HCT116 (cell line): ENCODE measurements around the gene ABHD12. TPM values are rescaled to one million over a fixed set of nuclear protein-coding genes. Genes with fewer than 3 reads are reported as not detected.

Experiments
- ATAC-seq: fragments of 200-7000 bp; cut with Tn5 transposase; 2 replicates; pipeline ENCODE4 v1.9.1; 2020; ENCODE audit warnings: mild to moderate bottlenecking, moderate library complexity
- BruUV-seq: library from RNA; stranded (reverse); fragments of 400-500 nt; replicated peaks from 2 replicates; lab custom pipeline; 2021; lab: Mats Ljungman, UMichigan
- CTCF ChIA-PET: fragments of 300-600 bp; sonication (Branson Sonifier 250); formaldehyde crosslinking; loops from one replicate; lab custom pipeline; 2021; ENCODE audit warnings: antibody characterized with exemption; lab: Charles Lee
- POLR2A ChIA-PET: fragments of 300-600, 350-600 bp; sonication (Branson Sonifier 250); formaldehyde crosslinking; loops from one replicate; lab custom pipeline; 2021; ENCODE audit warnings: antibody characterized with exemption; lab: Charles Lee
- RAD21 ChIA-PET, 2 experiments: fragments of 300-600 bp; sonication (Branson Sonifier 250); formaldehyde crosslinking; loops; one replicate each; lab custom pipeline; 2023; ENCODE audit warnings: low total read pairs in 2 of 2; ENCODE audit not compliant: uncharacterized antibody in 2 of 2, unreplicated experiment in 2 of 2, low non-redundant PET in 1 of 2; lab: Charles Lee
- DNase-seq: peaks from one replicate; pipeline ENCODE4 v3.0.0-alpha.2; 2010; ENCODE audit warnings: low read depth, low spot score
- H2AFZ ChIP-seq: fragments of 200-600 bp; shearing (Covaris generic), sonication (generic); 2 replicates; pipeline ENCODE4 v1.6.1; 2017; ENCODE audit warnings: low read depth, mixed run types, mixed read lengths, antibody characterized with exemption, low read length; ENCODE audit not compliant: poor library complexity, severe bottlenecking
- H3K27ac ChIP-seq: 2 replicates; pipeline ENCODE4 v1.5.1; 2012; ENCODE audit warnings: low read depth, low read length
- H3K27me3 ChIP-seq: fragments of 200-600 bp; sonication (generic); 2 replicates; pipeline ENCODE4 v1.6.1; 2016; ENCODE audit warnings: mixed run types, low read length, mixed read lengths; ENCODE audit not compliant: insufficient read depth
- H3K36me3 ChIP-seq, 2 experiments: fragments of 200-500 bp in 1 of 2; fragments of 200-600 bp in 1 of 2; sonication (Bioruptor generic) in 1 of 2; sonication (generic) in 1 of 2; 2 replicates each; pipeline versions ENCODE4 v1.5.1 to v1.6.1; 2014 to 2016; ENCODE audit warnings: low read length in 2 of 2, inconsistent platforms in 1 of 2, mixed read lengths in 1 of 2, mixed run types in 1 of 2; ENCODE audit not compliant: insufficient read depth in 2 of 2, control insufficient read depth in 1 of 2
- H3K4me1 ChIP-seq, 2 experiments: fragments of 200-600 bp in 1 of 2; sonication (generic) in 1 of 2; 2 replicates each; pipeline versions ENCODE4 v1.5.1 to v1.6.1; 2012 to 2017; ENCODE audit warnings: low read length in 2 of 2, inconsistent platforms in 1 of 2, mild to moderate bottlenecking in 1 of 2, mixed read lengths in 1 of 2, mixed run types in 1 of 2, moderate library complexity in 1 of 2; ENCODE audit not compliant: insufficient read depth in 2 of 2, control insufficient read depth in 1 of 2
- H3K4me2 ChIP-seq: fragments of 200-600 bp; sonication (generic); 2 replicates; pipeline ENCODE4 v1.6.1; 2017; ENCODE audit warnings: mixed run types, low read length, mixed read lengths
- H3K4me3 ChIP-seq, 2 experiments: fragments of 200-600 bp in 1 of 2; sonication (generic) in 1 of 2; replicated peaks in 1 of 2; 2 replicates each; pipeline ENCODE4 v1.5.1; 2011 to 2016; ENCODE audit warnings: low read length in 2 of 2, control low read depth in 1 of 2, low read depth in 1 of 2, mild to moderate bottlenecking in 1 of 2, mixed read lengths in 1 of 2, mixed run types in 1 of 2
- H3K79me2 ChIP-seq: fragments of 200-600 bp; sonication (generic); 2 replicates; pipeline ENCODE4 v1.6.1; 2017; ENCODE audit warnings: mild to moderate bottlenecking, mixed run types, low read length, moderate library complexity, mixed read lengths; ENCODE audit not compliant: insufficient read depth
- H3K9ac ChIP-seq: fragments of 200-600 bp; sonication (generic); 2 replicates; pipeline ENCODE4 v1.6.1; 2016; ENCODE audit warnings: low read length, mixed read lengths
- H3K9me2 ChIP-seq: fragments of 200-600 bp; sonication (generic), shearing (Covaris generic); 2 replicates; pipeline ENCODE4 v1.6.1; 2017; ENCODE audit warnings: mixed run types, mild to moderate bottlenecking, moderate library complexity; ENCODE audit not compliant: insufficient read depth
- H3K9me3 ChIP-seq, 2 experiments: fragments of 200-500 bp in 1 of 2; fragments of 200-600 bp in 1 of 2; sonication (Bioruptor generic) in 1 of 2; sonication (generic) in 1 of 2; 2 replicates each; pipeline ENCODE4 v1.6.1; 2014 to 2017; ENCODE audit warnings: low read length in 2 of 2, mixed read lengths in 2 of 2, inconsistent platforms in 1 of 2, low read depth in 1 of 2, mild to moderate bottlenecking in 1 of 2, mixed run types in 1 of 2, moderate library complexity in 1 of 2; ENCODE audit not compliant: control insufficient read depth in 1 of 2, insufficient read depth in 1 of 2
- H4K20me1 ChIP-seq: fragments of 200-600 bp; sonication (generic), shearing (Covaris generic); 2 replicates; pipeline ENCODE4 v1.6.1; 2017; ENCODE audit warnings: mixed run types, mild to moderate bottlenecking, moderate library complexity; ENCODE audit not compliant: insufficient read depth
- CBX3 ChIP-seq: IDR thresholded peaks from 2 replicates; pipeline ENCODE4 v1.6.1; 2012; ENCODE audit warnings: low read depth
- CEBPB ChIP-seq: IDR thresholded peaks from 2 replicates; pipeline ENCODE4 v1.6.1; 2012; ENCODE audit warnings: low read depth
- EGR1 ChIP-seq: IDR thresholded peaks from 2 replicates; pipeline ENCODE4 v1.6.1; 2012; ENCODE audit warnings: low read depth
- ELF1 ChIP-seq: IDR thresholded peaks from 2 replicates; pipeline ENCODE4 v1.6.1; 2012; ENCODE audit warnings: low read depth, borderline replicate concordance
- EZH2 ChIP-seq: fragments of 200-600 bp; sonication (generic); IDR thresholded peaks from 2 replicates; pipeline ENCODE4 v1.6.1; 2017; ENCODE audit warnings: antibody characterized with exemption, mixed run types
- FOSL1 ChIP-seq: IDR thresholded peaks from 2 replicates; pipeline ENCODE4 v1.6.1; 2012; ENCODE audit warnings: low read depth
- JUND ChIP-seq: IDR thresholded peaks from 2 replicates; pipeline ENCODE4 v1.6.1; 2012
- POLR2AphosphoS5 ChIP-seq: IDR thresholded peaks from 2 replicates; pipeline ENCODE4 v1.6.1; 2011; ENCODE audit warnings: mild to moderate bottlenecking, low read depth, low read length, moderate library complexity
- SIN3A ChIP-seq: IDR thresholded peaks from 2 replicates; pipeline ENCODE4 v1.6.1; 2012; ENCODE audit warnings: low read depth
- SP1 ChIP-seq: IDR thresholded peaks from 2 replicates; pipeline ENCODE4 v1.6.1; 2012; ENCODE audit warnings: low read depth
- TCF7L2 ChIP-seq: IDR thresholded peaks from 2 replicates; pipeline ENCODE4 v1.7.0; 2011; ENCODE audit warnings: borderline replicate concordance, inconsistent platforms; ENCODE audit not compliant: insufficient read depth, insufficient read length; ENCODE audit errors: extremely low read depth
- YY1 ChIP-seq: IDR thresholded peaks from 2 replicates; pipeline ENCODE4 v1.6.1; 2011; ENCODE audit warnings: low read length, low read depth, moderate library complexity, mild to moderate bottlenecking; ENCODE audit not compliant: insufficient replicate concordance; ENCODE audit errors: extremely low read depth
- ZFX ChIP-seq: fragments of 450-650 bp; IDR thresholded peaks from 2 replicates; pipeline ENCODE4 v1.6.1; 2017
- ZNF274 ChIP-seq: fragments of 200-500 bp; sonication (Bioruptor generic); IDR thresholded peaks from 2 replicates; pipeline ENCODE4 v1.6.1; 2014; ENCODE audit warnings: mild to moderate bottlenecking, low read depth, low read length, inconsistent platforms
- intact Hi-C: fragments of 100-400 bp; cut with micrococcal nuclease; formaldehyde crosslinking; loops from 2 replicates; pipeline ENCODE4 v1.10.0; 2022
- total RNA-seq: library from RNA; stranded (reverse); gene quantifications from one replicate; pipeline ENCODE4 v1.2.1, GENCODE V29; 2021; ENCODE audit not compliant: unreplicated experiment
- TF ChIP-seq, protein P1 (sequence below): IDR thresholded peaks from 2 replicates; pipeline ENCODE4 v1.6.1; 2012
- TF ChIP-seq, protein P2 (sequence below): IDR thresholded peaks from 2 replicates; pipeline ENCODE4 v1.6.1; 2011; ENCODE audit warnings: mild to moderate bottlenecking, low read length, moderate library complexity; ENCODE audit not compliant: insufficient replicate concordance; ENCODE audit errors: extremely low read depth
- TF ChIP-seq, protein P3 (sequence below), 3 experiments: fragments of 200-600 bp in 1 of 3; sonication (generic) in 1 of 3; IDR thresholded peaks in 2 of 3; conservative IDR thresholded peaks in 1 of 3; 2 replicates each; pipeline ENCODE4 v1.5.1; 2012 to 2017; ENCODE audit warnings: low read depth in 2 of 3, low read length in 2 of 3, antibody characterized with exemption in 1 of 3, borderline replicate concordance in 1 of 3, control low read depth in 1 of 3, mild to moderate bottlenecking in 1 of 3, mixed read lengths in 1 of 3, mixed run types in 1 of 3, moderate library complexity in 1 of 3; ENCODE audit not compliant: insufficient read depth in 1 of 3
- TF ChIP-seq, protein P4 (sequence below): IDR thresholded peaks from 2 replicates; pipeline ENCODE4 v1.6.1; 2012; ENCODE audit warnings: low read depth

The ABHD12 gene
- total RNA-seq, 1 experiment from 2014 or later = 31.7 TPM

DNA sequence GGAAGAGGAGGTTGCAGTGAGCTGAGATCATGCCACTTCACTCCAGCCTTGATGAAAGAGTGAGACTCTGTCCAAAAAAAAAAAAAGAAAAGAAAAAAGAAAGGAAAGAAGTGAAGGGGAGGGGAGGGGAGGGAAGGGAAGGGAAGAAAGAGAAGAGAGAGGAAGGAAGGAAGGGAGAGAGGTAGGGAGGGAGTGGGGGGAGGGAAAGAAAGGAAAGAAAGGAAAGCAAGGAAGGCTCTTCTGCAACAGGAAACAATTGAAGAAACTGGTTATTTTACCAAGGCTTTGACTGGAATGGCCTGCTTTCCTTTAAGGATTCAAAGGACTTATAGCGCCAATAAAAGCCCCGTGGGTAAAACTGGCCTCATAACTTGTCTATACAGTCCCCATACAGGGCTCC, 64.6 kb downstream of the ABHD12 start (continued):
- TF ChIP-seq, protein P1, sequence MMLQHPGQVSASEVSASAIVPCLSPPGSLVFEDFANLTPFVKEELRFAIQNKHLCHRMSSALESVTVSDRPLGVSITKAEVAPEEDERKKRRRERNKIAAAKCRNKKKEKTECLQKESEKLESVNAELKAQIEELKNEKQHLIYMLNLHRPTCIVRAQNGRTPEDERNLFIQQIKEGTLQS = no peak
- no peak for TF ChIP-seq YY1

DNA sequence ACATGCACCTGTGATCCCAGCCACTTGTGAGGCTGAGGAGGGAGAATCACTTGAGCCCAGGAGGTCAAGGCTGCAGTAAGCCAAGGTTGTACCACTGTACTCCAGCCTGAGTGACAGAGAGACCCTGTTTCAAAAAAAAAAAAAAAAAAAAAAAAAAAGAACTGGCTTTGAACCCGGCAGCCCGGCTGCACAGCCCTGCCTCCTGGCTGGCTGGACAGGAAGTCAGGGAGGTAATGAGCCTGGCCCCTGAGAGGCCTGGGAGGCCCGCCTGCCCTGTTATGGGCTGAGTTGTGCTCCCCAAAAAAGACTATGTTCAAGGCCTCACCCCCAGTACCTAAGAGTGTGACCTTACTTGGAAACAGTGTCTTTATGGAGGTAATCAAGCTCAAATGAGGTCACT, 65.6 kb downstream of the ABHD12 start:
- Histone ChIP-seq H3K79me2 (no peaks in the 10 kb centered on the region), H2AFZ (no peak overlapping the region), H3K4me3 (no peak overlapping the region), H3K27me3 (no peaks in the 10 kb centered on the region), H3K4me1 (peaks cover 0 to 14% of the 10 kb centered on the region in 2 experiments; a peak in 2 of 4 replicates), H3K9me2 (no peaks in the 10 kb centered on the region), H3K9me3 (no peaks in the 10 kb centered on the region), H3K4me2 (no peak overlapping the region), H4K20me1 (no peaks in the 10 kb centered on the region), H3K9ac (no peak overlapping the region), H3K27ac (no peak overlapping the region), H3K36me3 (no peaks in the 10 kb centered on the region; a peak in 1 of 4 replicates)
- no TSS peak for BruUV-seq
- intact Hi-C loops = loop anchor here (10.0 kb wide), 1 partner anchor 60 kb away; no protein-coding TSS in a partner anchor
- ChIA-PET POLR2A (no interaction called here), RAD21 (no interaction called here), CTCF (no interaction called here)
- DNase-seq (no peak), ATAC-seq (no peak)
- TF ChIP-seq, protein P2, sequence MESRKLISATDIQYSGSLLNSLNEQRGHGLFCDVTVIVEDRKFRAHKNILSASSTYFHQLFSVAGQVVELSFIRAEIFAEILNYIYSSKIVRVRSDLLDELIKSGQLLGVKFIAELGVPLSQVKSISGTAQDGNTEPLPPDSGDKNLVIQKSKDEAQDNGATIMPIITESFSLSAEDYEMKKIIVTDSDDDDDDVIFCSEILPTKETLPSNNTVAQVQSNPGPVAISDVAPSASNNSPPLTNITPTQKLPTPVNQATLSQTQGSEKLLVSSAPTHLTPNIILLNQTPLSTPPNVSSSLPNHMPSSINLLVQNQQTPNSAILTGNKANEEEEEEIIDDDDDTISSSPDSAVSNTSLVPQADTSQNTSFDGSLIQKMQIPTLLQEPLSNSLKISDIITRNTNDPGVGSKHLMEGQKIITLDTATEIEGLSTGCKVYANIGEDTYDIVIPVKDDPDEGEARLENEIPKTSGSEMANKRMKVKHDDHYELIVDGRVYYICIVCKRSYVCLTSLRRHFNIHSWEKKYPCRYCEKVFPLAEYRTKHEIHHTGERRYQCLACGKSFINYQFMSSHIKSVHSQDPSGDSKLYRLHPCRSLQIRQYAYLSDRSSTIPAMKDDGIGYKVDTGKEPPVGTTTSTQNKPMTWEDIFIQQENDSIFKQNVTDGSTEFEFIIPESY = no peak
- TF ChIP-seq, protein P3, sequence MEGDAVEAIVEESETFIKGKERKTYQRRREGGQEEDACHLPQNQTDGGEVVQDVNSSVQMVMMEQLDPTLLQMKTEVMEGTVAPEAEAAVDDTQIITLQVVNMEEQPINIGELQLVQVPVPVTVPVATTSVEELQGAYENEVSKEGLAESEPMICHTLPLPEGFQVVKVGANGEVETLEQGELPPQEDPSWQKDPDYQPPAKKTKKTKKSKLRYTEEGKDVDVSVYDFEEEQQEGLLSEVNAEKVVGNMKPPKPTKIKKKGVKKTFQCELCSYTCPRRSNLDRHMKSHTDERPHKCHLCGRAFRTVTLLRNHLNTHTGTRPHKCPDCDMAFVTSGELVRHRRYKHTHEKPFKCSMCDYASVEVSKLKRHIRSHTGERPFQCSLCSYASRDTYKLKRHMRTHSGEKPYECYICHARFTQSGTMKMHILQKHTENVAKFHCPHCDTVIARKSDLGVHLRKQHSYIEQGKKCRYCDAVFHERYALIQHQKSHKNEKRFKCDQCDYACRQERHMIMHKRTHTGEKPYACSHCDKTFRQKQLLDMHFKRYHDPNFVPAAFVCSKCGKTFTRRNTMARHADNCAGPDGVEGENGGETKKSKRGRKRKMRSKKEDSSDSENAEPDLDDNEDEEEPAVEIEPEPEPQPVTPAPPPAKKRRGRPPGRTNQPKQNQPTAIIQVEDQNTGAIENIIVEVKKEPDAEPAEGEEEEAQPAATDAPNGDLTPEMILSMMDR (IDR thresholded peaks at IDR 0.05 in 2 of 3, conservative IDR thresholded peaks at IDR 0.05 in 1 of 3; ENCODE audit: borderline replicate concordance in 1 of 3, insufficient read depth in 1 of 3, low read depth in 2 of 3, low read length in 2 of 3) = no peak
- TF ChIP-seq CBX3 (no peak), EGR1 (no peak), EZH2 (no peak), ELF1 (no peak), ZFX (no peak), ZNF274 (no peak), CEBPB (no peak), SP1 (no peak), YY1 (no peak), JUND (no peak), SIN3A (no peak), TCF7L2 (no peak), FOSL1 (no peak), POLR2AphosphoS5 (no peak)
- TF ChIP-seq, protein P4, sequence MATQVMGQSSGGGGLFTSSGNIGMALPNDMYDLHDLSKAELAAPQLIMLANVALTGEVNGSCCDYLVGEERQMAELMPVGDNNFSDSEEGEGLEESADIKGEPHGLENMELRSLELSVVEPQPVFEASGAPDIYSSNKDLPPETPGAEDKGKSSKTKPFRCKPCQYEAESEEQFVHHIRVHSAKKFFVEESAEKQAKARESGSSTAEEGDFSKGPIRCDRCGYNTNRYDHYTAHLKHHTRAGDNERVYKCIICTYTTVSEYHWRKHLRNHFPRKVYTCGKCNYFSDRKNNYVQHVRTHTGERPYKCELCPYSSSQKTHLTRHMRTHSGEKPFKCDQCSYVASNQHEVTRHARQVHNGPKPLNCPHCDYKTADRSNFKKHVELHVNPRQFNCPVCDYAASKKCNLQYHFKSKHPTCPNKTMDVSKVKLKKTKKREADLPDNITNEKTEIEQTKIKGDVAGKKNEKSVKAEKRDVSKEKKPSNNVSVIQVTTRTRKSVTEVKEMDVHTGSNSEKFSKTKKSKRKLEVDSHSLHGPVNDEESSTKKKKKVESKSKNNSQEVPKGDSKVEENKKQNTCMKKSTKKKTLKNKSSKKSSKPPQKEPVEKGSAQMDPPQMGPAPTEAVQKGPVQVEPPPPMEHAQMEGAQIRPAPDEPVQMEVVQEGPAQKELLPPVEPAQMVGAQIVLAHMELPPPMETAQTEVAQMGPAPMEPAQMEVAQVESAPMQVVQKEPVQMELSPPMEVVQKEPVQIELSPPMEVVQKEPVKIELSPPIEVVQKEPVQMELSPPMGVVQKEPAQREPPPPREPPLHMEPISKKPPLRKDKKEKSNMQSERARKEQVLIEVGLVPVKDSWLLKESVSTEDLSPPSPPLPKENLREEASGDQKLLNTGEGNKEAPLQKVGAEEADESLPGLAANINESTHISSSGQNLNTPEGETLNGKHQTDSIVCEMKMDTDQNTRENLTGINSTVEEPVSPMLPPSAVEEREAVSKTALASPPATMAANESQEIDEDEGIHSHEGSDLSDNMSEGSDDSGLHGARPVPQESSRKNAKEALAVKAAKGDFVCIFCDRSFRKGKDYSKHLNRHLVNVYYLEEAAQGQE = no peak
- TF ChIP-seq, protein P1 = no peak
